ENCODE measurements around the gene OR6C2. TPM values are rescaled to one million over a fixed set of nuclear protein-coding genes. Genes with fewer than 3 reads are reported as not detected.

Gene OR6C2
- total RNA-seq, 1 donor from 2014 or later, result not detected

GRCh38 chr12:55499231-55499630 lies 55.4 kb downstream of the OR6C2 start:
- DNase-seq, result no peak
- H3K4me1 Mint-ChIP-seq (ENCODE audit: low read depth, unreplicated experiment), result no peaks in the 10 kb centered on the region
- no peak overlapping the region for H3K27ac Mint-ChIP-seq (ENCODE audit: unreplicated experiment)
- H3K27me3 Mint-ChIP-seq (ENCODE audit: unreplicated experiment), result no peaks in the 10 kb centered on the region
- no peak overlapping the region for H3K4me3 Mint-ChIP-seq (ENCODE audit: unreplicated experiment)
- H3K9me3 Mint-ChIP-seq (ENCODE audit: unreplicated experiment), result no peaks in the 10 kb centered on the region
- TF ChIP-seq CTCF (IDR thresholded peaks at IDR 0.05; ENCODE audit: partially characterized antibody, unreplicated experiment), result no peak
- H3K36me3 Mint-ChIP-seq (ENCODE audit: unreplicated experiment), result no peaks in the 10 kb centered on the region

- H3K9me3 Mint-ChIP-seq (ENCODE audit: unreplicated experiment), result no peaks in the 10 kb centered on the region
- TF ChIP-seq CTCF (IDR thresholded peaks at IDR 0.05; ENCODE audit: partially characterized antibody, unreplicated experiment), result no peak
- no peaks in the 10 kb centered on the region for H3K36me3 Mint-ChIP-seq (ENCODE audit: unreplicated experiment)
- H3K27me3 Mint-ChIP-seq (ENCODE audit: unreplicated experiment), result no peaks in the 10 kb centered on the region
- no peaks in the 10 kb centered on the region for H3K4me1 Mint-ChIP-seq (ENCODE audit: low read depth, unreplicated experiment)
- no peak overlapping the region for H3K4me3 Mint-ChIP-seq (ENCODE audit: unreplicated experiment)
- H3K27ac Mint-ChIP-seq (ENCODE audit: unreplicated experiment), result no peak overlapping the region
- no peak for DNase-seq
Measured at GRCh38 chr12:55499810-55500252, 56.0 kb downstream of the OR6C2 start.

GRCh38 chr12:55501601-55502000 lies 57.7 kb downstream of the OR6C2 start:
- Mint-ChIP-seq H3K27me3 (ENCODE audit: unreplicated experiment) (no peaks in the 10 kb centered on the region), H3K9me3 (ENCODE audit: unreplicated experiment) (no peaks in the 10 kb centered on the region), H3K27ac (ENCODE audit: unreplicated experiment) (no peak overlapping the region), H3K4me3 (ENCODE audit: unreplicated experiment) (no peak overlapping the region), H3K36me3 (ENCODE audit: unreplicated experiment) (no peaks in the 10 kb centered on the region), H3K4me1 (ENCODE audit: low read depth, unreplicated experiment) (no peaks in the 10 kb centered on the region)
- no peak for DNase-seq
- no peak for TF ChIP-seq CTCF (IDR thresholded peaks at IDR 0.05; ENCODE audit: partially characterized antibody, unreplicated experiment)

Other genes with a start within 250 kb of the OR6C2 start
- 0.47 TPM for gene OR10A7, start 223.1 kb upstream of the OR6C2 start, total RNA-seq (ENCODE audit: unreplicated experiment)
- not detected for gene OR6C74, start 199.5 kb upstream of the OR6C2 start, total RNA-seq (ENCODE audit: unreplicated experiment)
- not detected for gene OR6C6, start 147.5 kb upstream of the OR6C2 start, total RNA-seq (ENCODE audit: unreplicated experiment)
- not detected for gene OR6C1, start 129.7 kb upstream of the OR6C2 start, total RNA-seq (ENCODE audit: unreplicated experiment)
- not detected for gene OR6C3, start 113.3 kb upstream of the OR6C2 start, total RNA-seq (ENCODE audit: unreplicated experiment)
- gene OR6C75, start 81.1 kb upstream of the OR6C2 start, total RNA-seq (ENCODE audit: unreplicated experiment), result not detected
- gene OR6C65, start 43.5 kb upstream of the OR6C2 start, total RNA-seq (ENCODE audit: unreplicated experiment), result not detected
- not detected for gene OR6C76, start 17.8 kb upstream of the OR6C2 start, total RNA-seq (ENCODE audit: unreplicated experiment)
- gene OR6C70, start 26.1 kb downstream of the OR6C2 start, total RNA-seq (ENCODE audit: unreplicated experiment), result not detected
- not detected for gene OR6C68, start 48.3 kb downstream of the OR6C2 start, total RNA-seq (ENCODE audit: unreplicated experiment)
- not detected for gene OR6C4, start 105.5 kb downstream of the OR6C2 start, total RNA-seq (ENCODE audit: unreplicated experiment)
- gene OR2AP1, start 128.4 kb downstream of the OR6C2 start, total RNA-seq (ENCODE audit: unreplicated experiment), result not detected
- not detected for gene OR10P1, start 192.8 kb downstream of the OR6C2 start, total RNA-seq (ENCODE audit: unreplicated experiment)

All from glutamatergic neuron (in vitro differentiated cells).